ENCODE data around the gene SLC22A23. TPM values are rescaled to one million over a fixed set of nuclear protein-coding genes. Genes with fewer than 3 reads are reported as not detected.

The SLC22A23 gene
- total and polyA plus RNA-seq, 2 of the 4 experiments (the other 2 are of a cell fraction) = 0.72 to 1.6 TPM

DNA sequence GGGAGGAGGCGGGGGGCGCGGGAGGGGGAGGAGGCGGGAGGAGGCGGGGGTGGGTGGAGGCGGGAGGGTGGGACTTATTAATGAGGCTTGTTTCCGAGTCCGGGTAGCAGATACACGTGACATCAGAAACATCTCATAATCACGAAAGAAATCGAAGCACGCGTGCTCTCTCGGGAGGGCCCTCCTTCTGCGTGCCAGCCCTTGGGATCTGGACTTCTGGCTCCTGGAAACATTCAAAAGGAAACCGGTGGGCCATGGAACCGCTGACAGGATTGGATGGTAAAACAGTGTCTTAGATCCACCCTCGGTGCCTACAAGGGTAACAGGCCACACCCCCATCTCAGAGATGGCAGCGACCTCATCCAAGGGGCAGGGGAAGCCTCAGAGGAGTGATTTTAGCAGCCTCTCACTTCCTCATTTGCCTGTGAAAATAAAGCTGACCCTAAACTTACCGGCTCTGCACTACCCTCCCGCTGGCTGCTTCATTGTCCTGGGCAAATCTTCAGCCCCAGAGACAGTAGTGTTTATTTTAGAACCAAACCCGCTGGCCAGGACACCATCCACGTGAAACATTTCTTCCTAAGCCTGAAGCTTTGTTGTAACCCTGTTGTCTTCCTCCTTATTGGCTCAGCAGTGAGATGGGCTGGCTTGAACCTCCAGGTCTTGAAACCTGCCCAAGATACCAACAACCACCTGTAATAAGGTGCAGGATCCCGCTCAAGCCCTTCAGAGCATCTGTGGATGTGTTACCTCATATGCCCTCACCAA is 100.6 kb downstream of the SLC22A23 start:
- H3K27ac ChIP-seq (ENCODE audit: insufficient read depth, low read length) = peak overlapping the region; percentile 1; the same call in 1 of the 2 replicates
- peak overlapping the region; percentile 0; the same call in 1 of the 2 replicates for H4K5ac ChIP-seq (ENCODE audit: low read depth, low read length)
- peak; percentile 80 for ATAC-seq (ENCODE audit: low read depth)
- no peak overlapping the region for H3K56ac ChIP-seq (ENCODE audit: extremely low read depth, insufficient read depth, low read length)
- POLR2A ChIA-PET (ENCODE audit: unreplicated experiment) = no interaction called here
- 3% methylated on average over 5 of the region's 24 CpGs; no CpG with 5 or more reads in 1 of the 2 experiments for WGBS, 2 experiments (ENCODE audit: extremely low coverage in 2 of 2, insufficient read length in 1 of 2)
- BruUV-seq (replicated peaks) = no TSS peak
- no peak overlapping the region for H2AK5ac ChIP-seq (ENCODE audit: low read depth, low read length)
- H3K9me1 ChIP-seq (ENCODE audit: insufficient read depth, low read length) = peaks cover 7% of the 10 kb centered on the region; the same call in 1 of the 2 replicates
- no peaks in the 10 kb centered on the region for H3K36me3 ChIP-seq (ENCODE audit: control insufficient read depth, insufficient read depth, low read length)
- H4K91ac ChIP-seq (ENCODE audit: insufficient read depth, low read depth, low read length) = peak overlapping the region; percentile 6; the same call in 1 of the 2 replicates
- peak overlapping the region; percentile 90 for H2AFZ ChIP-seq (replicated peaks; ENCODE audit: low read length, poor library complexity)
- in situ Hi-C loops (cut with MboI; ENCODE audit: low sequenced_read_pairs) = no loop called here
- H2BK20ac ChIP-seq (ENCODE audit: low read depth, low read length) = no peak overlapping the region
- dilution Hi-C loops (cut with HindIII; ENCODE audit: low sequenced_read_pairs, unreplicated experiment) = no loop called here
- no peaks in the 10 kb centered on the region for H4K20me1 ChIP-seq (ENCODE audit: insufficient read depth, low read length)
- H3K9me3 ChIP-seq (ENCODE audit: control insufficient read depth, insufficient read depth, low read length) = no peaks in the 10 kb centered on the region
- H2BK5ac ChIP-seq (ENCODE audit: low read depth, low read length, poor library complexity, severe bottlenecking) = no peak overlapping the region
- peak; percentile 63 for DNase-seq
- no peak overlapping the region for H2BK15ac ChIP-seq (ENCODE audit: low read depth, low read length)
- no peak overlapping the region for H2BK120ac ChIP-seq (ENCODE audit: low read depth, low read length)
- intact Hi-C loops (cut with micrococcal nuclease) = no loop called here
- peak overlapping the region; percentile 1; the same call in 1 of the 2 replicates for H3K18ac ChIP-seq (ENCODE audit: low read depth, low read length)
- peak overlapping the region; percentile 5 for H2AK9ac ChIP-seq (replicated peaks; ENCODE audit: low read depth, low read length, poor library complexity)
- peak overlapping the region; percentile 47 for H3K4ac ChIP-seq (ENCODE audit: low read depth, low read length)
- peak overlapping the region; percentile 59 for H3K4me2 ChIP-seq (ENCODE audit: low read depth, low read length)
- H3K79me1 ChIP-seq (ENCODE audit: low read depth in 1 of 2, low read length in 2 of 2) = no peaks in the 10 kb centered on the region
- CTCF ChIA-PET = no interaction called here
- H3K14ac ChIP-seq (replicated peaks; ENCODE audit: low read depth, low read length) = no peak overlapping the region
- peaks cover 2% of the 10 kb centered on the region; the same call in 1 of the 2 replicates for H3K4me1 ChIP-seq (ENCODE audit: control insufficient read depth, insufficient read depth, low read length)
- no peak for TF ChIP-seq CHD1 (IDR thresholded peaks at IDR 0.05; ENCODE audit: low read depth, low read length)
- peak; percentile 24; the same call in 1 of the 2 replicates for TF ChIP-seq BHLHE40 (IDR thresholded peaks at IDR 0.05; ENCODE audit: low read depth, low read length)
- TF ChIP-seq, protein P1, sequence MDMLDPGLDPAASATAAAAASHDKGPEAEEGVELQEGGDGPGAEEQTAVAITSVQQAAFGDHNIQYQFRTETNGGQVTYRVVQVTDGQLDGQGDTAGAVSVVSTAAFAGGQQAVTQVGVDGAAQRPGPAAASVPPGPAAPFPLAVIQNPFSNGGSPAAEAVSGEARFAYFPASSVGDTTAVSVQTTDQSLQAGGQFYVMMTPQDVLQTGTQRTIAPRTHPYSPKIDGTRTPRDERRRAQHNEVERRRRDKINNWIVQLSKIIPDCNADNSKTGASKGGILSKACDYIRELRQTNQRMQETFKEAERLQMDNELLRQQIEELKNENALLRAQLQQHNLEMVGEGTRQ (IDR thresholded peaks at IDR 0.05; ENCODE audit: low read depth, low read length) = peak; percentile 76
- H3K27me3 ChIP-seq (ENCODE audit: control insufficient read depth, insufficient read depth, low read length) = peaks cover 21% of the 10 kb centered on the region
- no peak overlapping the region for H3K9ac ChIP-seq (ENCODE audit: low read depth, low read length)
- 0 out of 2 replicates have a peak overlapping the region, but pooled peaks have one; percentile 7 for H3K23ac ChIP-seq (ENCODE audit: low read depth, low read length)
- peak overlapping the region; percentile 32 to 44; a peak in 2 of 4 replicates for H4K8ac ChIP-seq (ENCODE audit: low read depth in 2 of 2, low read length in 2 of 2)
- peak overlapping the region; percentile 23 for H3K4me3 ChIP-seq (ENCODE audit: insufficient read depth, low read depth, low read length)
